ENCODE measurements around the gene ATP13A2. TPM values are rescaled to one million over a fixed set of nuclear protein-coding genes. Genes with fewer than 3 reads are reported as not detected.

Gene ATP13A2
- total RNA-seq, 1 experiment from 2014 or later = 50.9 TPM

Other genes with a start within 250 kb of the ATP13A2 start
- 1,866 and 1,908 TPM in 2 replicates for gene RNU1-2, start 115.9 kb downstream of the ATP13A2 start, total RNA-seq (2021)
- gene CROCC, start 90.0 kb downstream of the ATP13A2 start, total RNA-seq (2021) = 30.2 and 33.2 TPM in 2 replicates
- 27.2 and 44.7 TPM in 2 replicates for gene MFAP2, start 31.3 kb downstream of the ATP13A2 start, total RNA-seq (2021)
- 207 and 208 TPM in 2 replicates for gene SDHB, start 42.1 kb upstream of the ATP13A2 start, total RNA-seq (2021)
- 26.4 and 27.7 TPM in 2 replicates for gene PADI2, start 107.5 kb upstream of the ATP13A2 start, total RNA-seq (2021)
- 0.56 and 0.72 TPM in 2 replicates for gene PADI1, start 193.2 kb upstream of the ATP13A2 start, total RNA-seq (2021)
- 0.26 and 0.39 TPM in 2 replicates for gene PADI3, start 237.2 kb upstream of the ATP13A2 start, total RNA-seq (2021)

Measured in A673 (cell line).